GM19023 (cell line): ENCODE measurements around the gene GNG12.

Experiments
- ATAC-seq: cut with Tn5 transposase; IDR thresholded peaks from one replicate; pipeline ENCODE4 v1.9.1; 2021; ENCODE audit warnings: mild to moderate bottlenecking, moderate library complexity; ENCODE audit not compliant: unreplicated experiment

GNG12 gene

GRCh38 chr1:67816095-67816475, 17.2 kb downstream of the GNG12 start:
- ATAC-seq, result no peak

GRCh38 chr1:67815303-67816094, 17.8 kb downstream of the GNG12 start:
- no peak for ATAC-seq

GRCh38 chr1:67814121-67814772, 19.0 kb downstream of the GNG12 start:
- ATAC-seq, result no peak

- no peak for ATAC-seq
Observed at GRCh38 chr1:67812226-67812625, 21.0 kb downstream of the GNG12 start.

- ATAC-seq, result no peak
Observed at GRCh38 chr1:67811781-67812180, 21.5 kb downstream of the GNG12 start.

GRCh38 chr1:67809887-67810286, 23.4 kb downstream of the GNG12 start:
- no peak for ATAC-seq

GRCh38 chr1:67807282-67807681, 26.0 kb downstream of the GNG12 start:
- no peak for ATAC-seq

GRCh38 chr1:67804710-67805109, 28.6 kb downstream of the GNG12 start:
- ATAC-seq, result no peak

- ATAC-seq, result no peak
Observed at GRCh38 chr1:67803380-67804279, 29.6 kb downstream of the GNG12 start.

GRCh38 chr1:67802565-67802964, 30.7 kb downstream of the GNG12 start:
- no peak for ATAC-seq

- ATAC-seq, result no peak
Observed at GRCh38 chr1:67801903-67802302, 31.4 kb downstream of the GNG12 start.

- ATAC-seq, result no peak
Observed at GRCh38 chr1:67795179-67795912, 37.9 kb downstream of the GNG12 start.

- ATAC-seq, result no peak
Observed at GRCh38 chr1:67793562-67793961, 39.7 kb downstream of the GNG12 start.

GRCh38 chr1:67792741-67793458, 40.4 kb downstream of the GNG12 start:
- no peak for ATAC-seq

- no peak for ATAC-seq
Observed at GRCh38 chr1:67792103-67792502, 41.2 kb downstream of the GNG12 start.

- no peak for ATAC-seq
Observed at GRCh38 chr1:67791686-67792085, 41.6 kb downstream of the GNG12 start.

- ATAC-seq, result no peak
Observed at GRCh38 chr1:67791261-67791660, 42.0 kb downstream of the GNG12 start.

GRCh38 chr1:67790201-67790692, 43.0 kb downstream of the GNG12 start:
- ATAC-seq, result no peak

GRCh38 chr1:67789551-67789950, 43.7 kb downstream of the GNG12 start:
- ATAC-seq, result no peak

GRCh38 chr1:67788904-67789303, 44.4 kb downstream of the GNG12 start:
- no peak for ATAC-seq
